GM18907 (cell line): ENCODE data around the gene DOC2B.
"Not testable (repeated sequence)": the region's sequence is repeated elsewhere in the genome, so short reads cannot be mapped to it uniquely, and the experiment has no call there.

ENCODE experiments used
- ATAC-seq: cut with Tn5 transposase; IDR thresholded peaks from one replicate; pipeline ENCODE4 v1.9.1; 2021; ENCODE audit warnings: mild to moderate bottlenecking, moderate library complexity; ENCODE audit not compliant: unreplicated experiment

DOC2B gene

DNA sequence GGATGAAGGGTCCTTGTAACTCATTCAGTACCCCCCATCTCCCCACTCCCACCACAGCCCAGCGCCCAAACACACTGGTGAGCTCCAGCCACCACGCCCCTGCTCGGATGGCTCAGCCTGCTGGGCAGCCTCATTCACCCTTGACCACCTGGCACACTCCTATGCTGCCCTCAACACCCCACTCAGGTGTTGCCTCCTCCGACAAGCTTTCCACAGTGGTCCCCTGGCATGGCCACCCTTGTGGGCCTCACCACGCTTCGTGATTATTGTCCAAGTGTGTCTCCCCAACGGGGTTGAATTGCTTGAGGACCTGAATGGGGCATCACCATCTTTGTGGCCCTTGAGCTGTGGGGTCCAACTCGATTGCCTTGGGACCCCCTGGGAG is 12.0 kb upstream of the DOC2B start:
- no peak for ATAC-seq

DNA sequence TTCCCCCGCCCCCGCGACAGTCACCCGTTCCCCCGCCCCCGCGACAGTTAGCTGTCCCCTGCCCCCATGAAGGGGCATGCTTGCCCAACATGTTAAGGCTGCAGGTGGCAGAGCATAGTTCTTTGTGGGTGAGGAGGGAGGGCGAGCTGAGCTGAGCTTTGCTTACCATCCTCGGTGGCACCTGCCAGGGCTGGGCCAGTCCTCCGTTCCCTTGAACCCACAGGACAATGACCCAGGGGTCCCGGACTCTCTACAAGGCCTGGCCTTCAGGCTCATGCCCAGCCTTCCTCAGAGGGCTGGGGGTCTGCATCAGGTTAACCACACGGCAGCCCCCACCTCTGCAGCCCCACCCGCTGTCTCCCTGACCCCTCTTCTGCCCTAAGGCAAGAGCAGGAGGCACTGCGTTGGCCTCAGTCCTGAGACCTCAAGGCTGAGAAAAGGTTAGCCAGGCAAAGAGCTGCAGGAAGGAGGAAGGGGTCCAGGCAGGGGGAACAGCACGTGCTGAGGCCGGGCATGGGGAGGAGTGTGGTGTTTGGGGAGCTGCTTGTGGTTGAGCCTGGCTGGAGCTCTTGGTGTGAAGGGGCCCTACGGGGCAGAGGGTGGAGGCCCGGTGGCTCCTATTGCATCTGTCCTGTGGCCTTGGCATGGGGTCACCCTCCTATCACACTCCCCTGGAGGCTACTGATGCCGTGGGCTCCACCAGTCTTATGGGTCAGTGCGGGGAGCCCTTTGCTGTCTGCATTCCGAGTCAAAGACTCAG is 11.4 kb upstream of the DOC2B start:
- no peak for ATAC-seq

- no peak for ATAC-seq
These were observed 8.0 kb upstream of the DOC2B start for GRCh38 chr17:189444-189843.

DNA sequence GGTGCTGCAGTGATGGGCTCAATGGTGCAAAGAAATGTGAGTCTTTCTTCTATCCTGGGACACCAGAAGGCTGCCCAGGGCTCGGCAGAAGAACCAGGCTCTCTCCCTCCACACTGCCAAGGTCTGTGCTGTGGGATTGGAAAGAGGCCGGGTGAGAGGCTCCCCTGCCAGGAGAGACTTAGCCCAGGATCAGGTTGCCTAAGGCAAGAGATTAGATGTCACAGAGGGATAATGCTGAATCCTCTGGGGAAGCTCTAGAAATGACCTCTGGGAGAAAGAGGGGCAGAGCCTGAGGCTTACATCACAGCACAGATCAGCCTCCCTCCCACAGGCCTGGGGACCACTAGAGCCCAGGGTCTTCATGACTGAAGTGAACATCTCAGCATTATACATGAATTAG is 5.7 kb upstream of the DOC2B start:
- ATAC-seq, result no peak

DNA sequence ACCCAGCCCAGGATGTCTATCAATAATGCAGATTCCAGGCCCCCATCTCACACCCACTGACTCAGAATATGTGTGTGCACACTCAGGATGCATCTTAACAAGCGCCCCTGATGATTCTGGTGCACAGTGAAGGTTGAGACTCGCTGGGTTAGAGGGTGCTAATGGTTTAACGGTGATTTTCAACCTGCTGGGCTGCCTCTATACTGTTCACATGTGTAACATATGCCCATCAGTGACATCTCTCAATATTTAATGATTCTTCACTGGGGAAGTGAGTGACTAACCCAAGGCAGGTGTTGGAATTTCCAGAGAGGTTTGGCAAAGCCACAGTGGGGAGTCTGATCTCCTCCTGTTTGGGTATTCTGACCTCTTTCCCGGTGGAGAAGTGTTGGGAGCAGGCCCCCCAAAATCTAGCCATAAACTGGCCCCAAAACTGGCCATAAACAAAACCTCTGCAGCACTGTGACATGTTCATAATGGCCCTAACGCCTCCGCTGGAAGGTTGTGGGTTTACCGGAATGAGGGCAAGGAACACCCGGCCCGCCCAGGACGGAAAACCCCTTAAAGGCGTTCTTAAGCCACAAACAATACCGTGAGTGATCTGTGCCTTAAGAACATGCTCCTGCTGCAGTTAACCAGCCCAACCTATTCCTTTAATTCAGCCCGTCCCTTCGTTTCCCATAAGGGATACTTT is 4.1 kb upstream of the DOC2B start:
- ATAC-seq, result no peak

- no peak for ATAC-seq
These were observed 1.6 kb upstream of the DOC2B start for GRCh38 chr17:183021-183420.

DNA sequence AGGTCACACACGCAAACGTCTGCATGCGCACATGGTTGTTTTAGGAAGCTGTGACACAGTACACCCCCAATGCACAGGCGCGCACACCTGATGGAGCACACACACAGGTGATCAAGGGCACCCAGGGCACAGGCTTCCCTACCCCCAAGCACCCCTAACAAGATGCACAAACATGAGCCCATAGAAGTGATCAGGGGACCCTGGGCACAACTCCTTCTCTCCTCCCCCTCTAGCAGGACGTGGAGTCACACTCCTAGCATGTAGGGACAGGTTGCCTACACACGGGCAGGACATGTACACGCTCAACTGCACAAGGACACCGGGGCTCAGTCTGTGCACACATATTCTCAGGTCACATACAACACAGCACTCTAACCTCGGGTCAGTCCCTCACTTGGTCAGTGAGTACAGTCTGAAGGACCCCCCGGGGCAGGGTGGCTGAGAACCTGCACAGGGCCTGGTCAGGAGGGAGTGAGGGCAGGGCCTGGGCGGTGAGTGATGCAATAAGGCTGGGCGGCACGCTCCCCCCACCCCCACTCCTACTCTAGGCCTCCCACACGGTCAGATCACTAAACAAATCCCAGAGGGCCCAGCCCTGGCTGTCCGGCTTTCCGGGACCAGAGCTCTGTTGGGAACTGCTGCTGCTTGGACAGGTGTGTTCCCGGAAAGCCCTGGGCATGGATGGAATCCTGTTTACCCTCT is 751 bp upstream of the DOC2B start:
- ATAC-seq, result no peak

DNA sequence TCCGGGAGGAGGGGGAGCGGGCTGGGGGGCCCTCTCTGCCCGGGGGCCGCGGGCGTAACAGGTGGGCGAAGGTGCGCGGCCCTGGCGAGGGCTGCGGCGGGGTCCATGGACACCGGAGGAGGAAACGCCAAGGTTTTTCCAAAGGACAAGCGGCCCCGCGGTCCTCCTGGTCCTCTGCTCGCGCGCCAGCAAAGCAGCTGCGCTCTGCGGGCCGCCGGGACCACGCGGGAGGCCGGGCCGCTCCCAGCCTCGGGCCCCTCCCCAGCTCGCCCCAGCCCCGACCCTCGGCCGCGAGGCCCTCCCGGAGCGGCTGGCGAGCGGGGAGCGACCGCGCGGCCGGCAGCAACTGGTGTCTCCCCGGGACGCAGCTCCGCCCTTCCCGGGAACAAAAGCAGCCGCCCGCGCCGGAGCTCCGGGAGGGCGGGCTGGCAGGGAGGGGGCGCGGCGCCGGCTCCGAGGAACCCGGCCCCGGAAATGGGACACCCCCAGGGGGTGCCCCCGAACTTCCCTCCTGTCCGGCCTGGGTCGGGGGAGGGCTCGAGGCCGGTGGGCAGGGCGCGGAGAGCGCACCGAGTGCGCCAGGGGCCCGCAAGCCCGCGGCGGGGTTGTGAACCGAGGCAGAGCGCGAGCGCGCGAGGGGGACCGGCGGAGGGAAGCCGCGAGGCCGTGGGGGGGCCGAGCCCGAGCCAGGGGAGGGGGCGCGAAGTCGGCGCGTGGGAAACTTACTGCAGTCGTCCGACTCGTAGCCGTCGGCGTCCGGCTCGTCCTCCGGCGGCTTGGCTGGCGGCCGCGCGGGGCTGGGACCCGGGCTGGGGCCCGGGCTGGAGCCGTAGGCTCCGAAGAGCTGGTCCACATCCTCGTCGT is 837 bp downstream of the DOC2B start:
- no peak for ATAC-seq

GRCh38 chr17:179781-180380 is 1.6 kb downstream of the DOC2B start:
- ATAC-seq, result no peak

DNA sequence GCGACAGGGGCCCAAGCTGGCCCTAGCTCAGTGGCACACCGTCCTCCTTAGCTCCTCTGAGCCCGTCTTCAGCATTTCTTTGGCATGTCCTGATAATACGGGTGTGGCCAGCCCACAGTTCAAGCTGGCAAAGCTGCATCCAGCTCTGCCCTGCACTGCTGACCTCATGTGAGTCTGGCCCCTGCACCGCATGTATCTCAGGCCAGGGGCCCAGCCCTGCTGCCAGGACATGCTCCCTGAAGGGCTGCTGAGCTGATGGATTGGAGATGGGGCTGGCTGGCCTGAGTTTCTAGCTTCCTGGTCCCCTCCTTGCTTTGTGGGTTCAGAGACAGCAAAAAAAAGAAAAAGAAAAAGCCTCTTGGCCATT is 2.4 kb downstream of the DOC2B start:
- no peak for ATAC-seq

DNA sequence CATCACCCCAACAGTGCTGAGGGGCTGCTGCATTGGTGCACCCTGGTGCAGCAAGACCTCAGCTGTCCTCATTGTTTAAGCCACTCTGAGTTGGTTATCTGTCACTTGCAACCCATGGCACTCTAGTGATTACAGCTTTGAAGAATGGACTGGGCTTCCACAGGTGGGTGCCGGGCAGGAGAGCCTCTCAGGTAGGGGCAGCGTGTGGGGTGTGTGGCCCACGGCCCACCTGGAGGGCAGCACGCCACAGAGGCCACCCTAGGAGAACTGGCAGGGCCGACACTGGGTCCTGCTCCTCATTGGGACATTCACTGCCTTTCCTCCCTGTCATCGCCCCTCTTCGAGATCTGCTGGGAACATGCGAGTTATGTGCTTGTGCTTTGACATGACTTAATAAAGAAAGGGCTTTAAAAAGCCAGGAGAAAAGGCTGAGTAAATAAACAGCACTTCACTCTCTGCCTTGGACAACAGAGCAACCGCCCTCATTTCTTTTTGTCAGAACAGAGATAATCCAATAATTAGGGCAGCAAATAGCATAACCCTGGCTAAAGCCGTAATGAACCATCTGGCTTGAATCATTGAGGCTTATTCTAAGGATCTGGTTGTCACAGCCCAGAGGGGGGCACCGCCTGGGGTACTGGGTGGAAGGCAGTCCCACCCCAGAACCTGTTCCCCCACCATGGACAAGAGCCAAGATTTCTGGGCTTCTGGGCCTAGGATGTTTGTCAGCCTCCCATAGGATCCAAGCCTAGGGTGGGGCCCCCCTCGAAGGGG is 3.0 kb downstream of the DOC2B start:
- no peak for ATAC-seq

- no peak for ATAC-seq
These were observed 3.7 kb downstream of the DOC2B start for GRCh38 chr17:177762-178161.

DNA sequence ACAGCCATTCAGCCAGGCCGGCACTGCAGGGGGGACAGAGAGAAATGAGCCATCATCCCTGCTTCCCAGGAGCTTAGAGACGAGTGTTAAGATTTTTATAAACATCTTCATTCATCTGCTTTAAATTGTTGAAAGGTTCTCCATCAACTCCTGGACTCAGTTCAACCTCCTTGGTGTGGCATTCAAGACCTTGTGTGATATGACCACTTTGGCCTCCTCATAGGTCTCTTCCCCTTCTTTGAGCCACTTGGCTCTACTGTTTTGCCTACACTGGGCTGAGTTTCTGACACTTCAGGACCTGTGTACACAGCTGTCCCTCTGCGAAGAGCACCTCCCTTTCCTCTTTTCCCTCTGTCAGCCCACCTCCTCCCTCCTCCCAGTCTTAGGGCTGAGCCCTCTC is 4.3 kb downstream of the DOC2B start:
- ATAC-seq, result no peak

- ATAC-seq, result no peak
These were observed 8.1 kb downstream of the DOC2B start for GRCh38 chr17:173166-173911.

GRCh38 chr17:172401-172800 is 9.0 kb downstream of the DOC2B start:
- no peak for ATAC-seq

DNA sequence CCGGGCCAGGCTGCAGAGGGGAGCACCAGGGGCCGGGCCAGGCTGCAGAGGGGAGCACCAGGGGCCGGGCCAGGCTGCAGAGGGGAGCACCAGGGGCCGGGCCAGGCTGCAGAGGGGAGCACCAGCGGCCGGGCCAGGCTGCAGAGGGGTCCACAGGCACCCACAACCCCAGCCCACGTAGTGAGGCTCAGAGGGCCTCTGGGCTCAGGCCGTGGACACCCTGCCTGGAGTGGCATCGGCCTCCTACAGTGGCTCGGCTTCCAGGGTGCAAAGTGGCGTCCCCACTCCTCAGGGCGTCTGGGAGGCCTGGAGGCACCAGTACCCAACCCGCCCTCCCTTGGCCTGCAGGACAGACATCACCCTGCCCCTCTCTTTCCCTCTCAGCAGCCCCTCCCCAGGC is 9.6 kb downstream of the DOC2B start:
- ATAC-seq, result no peak

GRCh38 chr17:170130-170670 is 11.2 kb downstream of the DOC2B start:
- ATAC-seq, result no peak

DNA sequence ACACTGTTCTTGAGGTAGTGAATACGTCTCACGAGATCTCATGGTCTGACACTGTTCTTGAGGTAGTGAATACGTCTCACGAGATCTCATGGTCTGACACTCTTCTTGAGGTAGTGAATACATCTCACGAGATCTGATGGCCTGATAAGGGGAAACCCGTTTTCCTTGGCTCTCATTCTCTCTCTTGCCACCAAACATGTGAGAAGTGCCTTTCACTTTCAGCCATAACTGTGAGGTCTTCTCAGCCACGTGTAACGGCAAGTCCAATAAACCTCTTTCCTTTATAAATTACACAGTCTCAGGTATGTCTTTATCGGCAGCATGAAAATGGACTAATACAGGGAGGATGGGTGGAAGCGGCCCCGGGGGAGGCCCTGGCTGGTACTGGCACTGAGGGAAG is 12.8 kb downstream of the DOC2B start:
- not testable (repeated sequence) for ATAC-seq

- no peak for ATAC-seq
These were observed 15.5 kb downstream of the DOC2B start for GRCh38 chr17:165939-166338.
